Measurements from ENCODE around the gene SYNJ2.

The SYNJ2 gene

GRCh38 chr6:158056355-158056754, 74.7 kb downstream of the SYNJ2 start:
- H3K9ac ChIP-seq (ENCODE audit: low read length), result no peak overlapping the region
- peaks cover 11% of the 10 kb centered on the region for H3K36me3 ChIP-seq (ENCODE audit: insufficient read depth, low read length)
- no peak overlapping the region for H3K4me3 ChIP-seq (ENCODE audit: low read depth in 1 of 2, low read length in 2 of 2)
- H3K4me1 ChIP-seq (ENCODE audit: insufficient read depth, low read length), result peaks cover 27% of the 10 kb centered on the region
- no peak overlapping the region for H3K27ac ChIP-seq (ENCODE audit: low read depth, low read length)
- H3K27me3 ChIP-seq (ENCODE audit: control insufficient read depth in 1 of 2, insufficient read depth in 2 of 2, low read length in 2 of 2), result no peaks in the 10 kb centered on the region
- no peaks in the 10 kb centered on the region for H3K9me3 ChIP-seq (ENCODE audit: low read length)

- Histone ChIP-seq H3K4me3 (ENCODE audit: low read depth in 1 of 2, low read length in 2 of 2) (no peak overlapping the region), H3K9ac (ENCODE audit: low read length) (no peak overlapping the region), H3K9me3 (ENCODE audit: low read length) (no peaks in the 10 kb centered on the region), H3K4me1 (ENCODE audit: insufficient read depth, low read length) (peaks cover 28% of the 10 kb centered on the region), H3K27ac (ENCODE audit: low read depth, low read length) (no peak overlapping the region), H3K27me3 (ENCODE audit: control insufficient read depth in 1 of 2, insufficient read depth in 2 of 2, low read length in 2 of 2) (no peaks in the 10 kb centered on the region), H3K36me3 (ENCODE audit: insufficient read depth, low read length) (peaks cover 11% of the 10 kb centered on the region)
These were observed 75.1 kb downstream of the SYNJ2 start for GRCh38 chr6:158056804-158057203.

- no peak overlapping the region for H3K4me3 ChIP-seq (ENCODE audit: low read depth in 1 of 2, low read length in 2 of 2)
- H3K9ac ChIP-seq (ENCODE audit: low read length), result no peak overlapping the region
- H3K27ac ChIP-seq (ENCODE audit: low read depth, low read length), result no peak overlapping the region
- H3K36me3 ChIP-seq (ENCODE audit: insufficient read depth, low read length), result peaks cover 11% of the 10 kb centered on the region
- H3K27me3 ChIP-seq (ENCODE audit: control insufficient read depth in 1 of 2, insufficient read depth in 2 of 2, low read length in 2 of 2), result no peaks in the 10 kb centered on the region
- no peaks in the 10 kb centered on the region for H3K9me3 ChIP-seq (ENCODE audit: low read length)
- H3K4me1 ChIP-seq (ENCODE audit: insufficient read depth, low read length), result peaks cover 28% of the 10 kb centered on the region
These were observed 75.7 kb downstream of the SYNJ2 start for GRCh38 chr6:158057213-158057987.

GRCh38 chr6:158058171-158058651, 76.5 kb downstream of the SYNJ2 start:
- Histone ChIP-seq H3K4me3 (ENCODE audit: low read depth in 1 of 2, low read length in 2 of 2) (no peak overlapping the region), H3K9me3 (ENCODE audit: low read length) (no peaks in the 10 kb centered on the region), H3K27me3 (ENCODE audit: control insufficient read depth in 1 of 2, insufficient read depth in 2 of 2, low read length in 2 of 2) (no peaks in the 10 kb centered on the region), H3K4me1 (ENCODE audit: insufficient read depth, low read length) (peaks cover 28% of the 10 kb centered on the region), H3K27ac (ENCODE audit: low read depth, low read length) (no peak overlapping the region), H3K36me3 (ENCODE audit: insufficient read depth, low read length) (peaks cover 11% of the 10 kb centered on the region), H3K9ac (ENCODE audit: low read length) (no peak overlapping the region)

GRCh38 chr6:158059108-158059507, 77.4 kb downstream of the SYNJ2 start:
- Histone ChIP-seq H3K4me3 (ENCODE audit: low read depth in 1 of 2, low read length in 2 of 2) (no peak overlapping the region), H3K27me3 (ENCODE audit: control insufficient read depth in 1 of 2, insufficient read depth in 2 of 2, low read length in 2 of 2) (no peaks in the 10 kb centered on the region), H3K27ac (ENCODE audit: low read depth, low read length) (no peak overlapping the region), H3K9ac (ENCODE audit: low read length) (no peak overlapping the region), H3K9me3 (ENCODE audit: low read length) (no peaks in the 10 kb centered on the region), H3K4me1 (ENCODE audit: insufficient read depth, low read length) (peaks cover 28% of the 10 kb centered on the region), H3K36me3 (ENCODE audit: insufficient read depth, low read length) (peaks cover 11% of the 10 kb centered on the region)

- H3K4me3 ChIP-seq (ENCODE audit: low read depth in 1 of 2, low read length in 2 of 2), result peak overlapping the region in 1 of 2 donors; percentile 32
- peaks cover 28% of the 10 kb centered on the region for H3K4me1 ChIP-seq (ENCODE audit: insufficient read depth, low read length)
- H3K9ac ChIP-seq (ENCODE audit: low read length), result no peak overlapping the region
- H3K9me3 ChIP-seq (ENCODE audit: low read length), result no peaks in the 10 kb centered on the region
- H3K36me3 ChIP-seq (ENCODE audit: insufficient read depth, low read length), result peaks cover 19% of the 10 kb centered on the region
- H3K27ac ChIP-seq (ENCODE audit: low read depth, low read length), result peak overlapping the region; percentile 32
- H3K27me3 ChIP-seq (ENCODE audit: control insufficient read depth in 1 of 2, insufficient read depth in 2 of 2, low read length in 2 of 2), result no peaks in the 10 kb centered on the region
These were observed 79.0 kb downstream of the SYNJ2 start for GRCh38 chr6:158060455-158061360.

GRCh38 chr6:158061361-158061708, 79.7 kb downstream of the SYNJ2 start:
- Histone ChIP-seq H3K9ac (ENCODE audit: low read length) (no peak overlapping the region), H3K36me3 (ENCODE audit: insufficient read depth, low read length) (peaks cover 25% of the 10 kb centered on the region), H3K27ac (ENCODE audit: low read depth, low read length) (no peak overlapping the region), H3K4me1 (ENCODE audit: insufficient read depth, low read length) (peaks cover 28% of the 10 kb centered on the region), H3K27me3 (ENCODE audit: control insufficient read depth in 1 of 2, insufficient read depth in 2 of 2, low read length in 2 of 2) (no peaks in the 10 kb centered on the region), H3K4me3 (ENCODE audit: low read depth in 1 of 2, low read length in 2 of 2) (no peak overlapping the region), H3K9me3 (ENCODE audit: low read length) (no peaks in the 10 kb centered on the region)

- Histone ChIP-seq H3K36me3 (ENCODE audit: insufficient read depth, low read length) (peaks cover 25% of the 10 kb centered on the region), H3K27me3 (ENCODE audit: control insufficient read depth in 1 of 2, insufficient read depth in 2 of 2, low read length in 2 of 2) (no peaks in the 10 kb centered on the region), H3K9ac (ENCODE audit: low read length) (no peak overlapping the region), H3K4me1 (ENCODE audit: insufficient read depth, low read length) (peaks cover 28% of the 10 kb centered on the region), H3K4me3 (ENCODE audit: low read depth in 1 of 2, low read length in 2 of 2) (no peak overlapping the region), H3K27ac (ENCODE audit: low read depth, low read length) (no peak overlapping the region), H3K9me3 (ENCODE audit: low read length) (no peaks in the 10 kb centered on the region)
These were observed 80.2 kb downstream of the SYNJ2 start for GRCh38 chr6:158061709-158062461.

GRCh38 chr6:158063736-158064135, 82.1 kb downstream of the SYNJ2 start:
- Histone ChIP-seq H3K4me3 (ENCODE audit: low read depth in 1 of 2, low read length in 2 of 2) (no peak overlapping the region), H3K36me3 (ENCODE audit: insufficient read depth, low read length) (peaks cover 30% of the 10 kb centered on the region), H3K9ac (ENCODE audit: low read length) (no peak overlapping the region), H3K27me3 (ENCODE audit: control insufficient read depth in 1 of 2, insufficient read depth in 2 of 2, low read length in 2 of 2) (no peaks in the 10 kb centered on the region), H3K27ac (ENCODE audit: low read depth, low read length) (no peak overlapping the region), H3K9me3 (ENCODE audit: low read length) (no peaks in the 10 kb centered on the region), H3K4me1 (ENCODE audit: insufficient read depth, low read length) (peaks cover 19% of the 10 kb centered on the region)

- Histone ChIP-seq H3K4me1 (ENCODE audit: insufficient read depth, low read length) (peaks cover 17% of the 10 kb centered on the region), H3K4me3 (ENCODE audit: low read depth in 1 of 2, low read length in 2 of 2) (no peak overlapping the region), H3K9ac (ENCODE audit: low read length) (no peak overlapping the region), H3K9me3 (ENCODE audit: low read length) (no peaks in the 10 kb centered on the region), H3K27me3 (ENCODE audit: control insufficient read depth in 1 of 2, insufficient read depth in 2 of 2, low read length in 2 of 2) (no peaks in the 10 kb centered on the region), H3K27ac (ENCODE audit: low read depth, low read length) (no peak overlapping the region), H3K36me3 (ENCODE audit: insufficient read depth, low read length) (peaks cover 37% of the 10 kb centered on the region)
These were observed 83.1 kb downstream of the SYNJ2 start for GRCh38 chr6:158064725-158065251.
